Measurements from ENCODE around the gene AGFG1.

The AGFG1 gene

DNA sequence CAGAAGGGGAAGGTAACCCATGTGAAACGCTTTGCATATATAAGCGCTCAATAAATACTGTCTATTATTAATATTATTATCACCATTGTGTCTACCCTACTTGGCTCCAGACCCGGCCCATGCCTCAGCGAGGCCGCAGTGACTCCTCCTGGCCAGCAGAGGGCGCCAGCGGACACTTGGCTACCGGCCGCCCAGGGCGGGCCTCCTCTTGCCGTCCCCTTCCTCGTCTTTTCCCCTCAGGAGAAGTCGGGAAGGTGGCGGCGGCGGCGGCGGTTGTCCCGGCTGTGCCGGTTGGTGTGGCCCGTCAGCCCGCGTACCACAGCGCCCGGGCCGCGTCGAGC is at the start of gene AGFG1:
Gene AGFG1 (plus strand): TSS at position 233 of the 341 bp plus-strand sequence. CDS start 266 bp downstream, outside the sequence.
- DNase-seq = peak; percentile 46 to 75

- no peak for DNase-seq
Measured at GRCh38 chr2:227423656-227424499, 48.1 kb upstream of the AGFG1 start.

DNA sequence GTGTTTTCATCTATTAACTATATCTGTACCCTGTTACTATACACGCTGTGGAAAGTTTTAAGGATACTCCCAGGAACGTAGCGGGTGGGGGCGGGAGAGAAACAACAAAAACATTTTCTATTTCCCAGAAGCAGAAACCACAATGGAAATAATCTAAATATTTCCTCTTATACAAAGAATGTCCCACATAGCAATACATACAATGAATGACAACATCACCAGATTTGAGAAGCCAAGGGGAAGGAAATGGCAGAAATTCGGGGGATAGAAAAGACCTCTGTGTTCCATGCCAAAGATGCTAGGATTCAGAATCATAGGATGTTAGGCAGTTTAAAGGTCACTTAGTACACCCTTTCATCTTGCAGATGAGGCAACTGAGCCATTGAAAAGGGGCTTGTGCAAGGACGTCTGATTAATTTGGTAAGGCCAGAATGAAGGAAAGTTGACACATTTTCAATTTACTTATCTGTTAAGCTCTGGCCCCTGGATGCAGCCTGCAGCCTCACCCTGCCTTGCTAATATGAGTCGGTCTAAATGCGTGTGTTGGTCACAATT is 43.1 kb upstream of the AGFG1 start:
- DNase-seq = no peak

DNA sequence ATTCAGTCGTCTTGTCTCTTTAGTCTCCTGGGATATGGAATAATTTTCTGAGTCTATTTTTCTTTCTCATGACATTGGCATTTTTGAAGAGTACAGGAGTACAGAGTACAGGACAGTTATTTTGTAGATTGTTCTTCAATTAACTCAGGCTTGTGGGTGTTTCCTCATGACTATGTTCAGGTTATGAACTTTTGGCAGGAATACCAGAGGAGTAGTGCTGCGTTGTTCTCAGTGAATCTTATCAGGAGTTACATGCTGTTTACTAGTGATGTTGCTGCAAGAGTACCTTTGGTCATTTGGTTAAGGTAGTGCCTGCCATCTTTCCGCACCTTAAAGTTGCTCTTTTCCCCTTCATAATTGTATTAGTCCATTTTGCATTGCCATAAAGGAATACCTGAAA is 41.3 kb upstream of the AGFG1 start:
- no peak for DNase-seq

DNA sequence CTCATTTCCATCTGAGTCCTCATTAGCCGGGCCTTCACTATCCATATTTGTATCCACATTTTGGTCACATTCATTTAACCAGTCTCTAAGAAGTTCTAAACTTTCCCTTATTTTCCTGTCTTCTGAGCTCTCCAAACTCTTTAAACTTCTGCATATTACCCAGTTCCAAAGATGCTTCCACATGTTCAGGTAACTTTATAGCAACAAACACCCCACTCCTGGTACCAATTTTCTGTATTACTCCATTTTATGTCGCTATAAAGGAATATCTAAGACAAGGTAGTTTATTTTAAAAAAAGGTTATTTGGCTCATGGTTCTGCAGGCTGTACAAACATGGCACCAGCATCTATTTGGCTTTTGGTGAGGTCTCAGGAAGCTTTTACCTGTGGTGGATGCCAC is 38.8 kb upstream of the AGFG1 start:
- DNase-seq = no peak

DNA sequence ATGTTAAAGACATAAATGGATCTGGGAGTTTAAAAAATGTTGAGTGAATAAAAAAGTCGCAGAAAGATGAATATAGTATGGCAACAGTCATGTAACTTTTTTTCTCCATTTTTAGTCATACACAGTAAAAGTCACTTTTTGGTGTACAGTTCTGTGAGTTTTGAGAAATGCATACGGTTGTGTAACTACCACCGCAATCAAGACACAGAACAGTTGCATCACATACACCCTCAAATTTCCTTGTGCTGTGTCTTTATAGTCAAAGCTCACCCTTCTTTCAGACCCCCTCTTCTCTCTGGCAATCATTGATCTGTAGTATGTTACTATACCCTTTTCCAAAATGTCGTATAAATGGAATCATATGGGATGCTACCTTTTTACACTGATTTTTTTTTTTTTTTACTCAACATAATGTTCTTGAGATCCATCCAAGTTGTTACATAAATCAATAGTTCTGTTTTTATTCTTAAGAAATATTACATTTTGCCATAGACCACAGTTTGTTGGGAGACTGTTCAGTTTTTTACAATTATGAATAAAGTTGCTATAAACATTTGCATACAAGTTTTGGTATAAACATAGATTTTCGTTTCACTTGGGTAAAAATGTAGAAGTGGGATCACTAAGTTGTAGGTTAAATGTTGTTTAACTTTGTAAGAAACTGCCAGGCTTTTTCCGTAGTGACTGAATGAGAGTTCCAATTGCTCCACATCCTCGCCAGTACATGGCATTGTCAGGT is 35.4 kb upstream of the AGFG1 start:
- peak; percentile 69 to 74 for DNase-seq

DNA sequence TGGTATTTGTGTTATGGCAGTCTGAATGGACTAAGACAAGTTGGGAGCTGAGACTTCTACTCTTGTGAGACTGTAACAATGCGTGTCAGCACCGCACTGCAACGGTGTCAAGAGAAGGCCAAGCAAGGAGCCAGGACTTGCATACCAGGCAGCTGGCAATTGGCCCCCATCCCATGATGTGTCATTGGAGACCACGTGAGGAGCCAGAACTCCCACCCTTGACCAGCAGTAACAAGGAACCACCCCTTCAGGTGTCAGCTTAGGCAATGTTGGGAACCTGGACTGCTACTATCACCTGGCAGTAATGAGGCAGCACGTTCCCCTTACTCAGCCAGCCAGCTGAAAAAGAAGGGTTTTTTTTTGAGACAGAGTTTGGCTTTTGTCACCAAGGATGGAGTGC is 32.7 kb upstream of the AGFG1 start:
- no peak for DNase-seq

GRCh38 chr2:227442639-227443038 is 29.3 kb upstream of the AGFG1 start:
- DNase-seq = no peak

DNA sequence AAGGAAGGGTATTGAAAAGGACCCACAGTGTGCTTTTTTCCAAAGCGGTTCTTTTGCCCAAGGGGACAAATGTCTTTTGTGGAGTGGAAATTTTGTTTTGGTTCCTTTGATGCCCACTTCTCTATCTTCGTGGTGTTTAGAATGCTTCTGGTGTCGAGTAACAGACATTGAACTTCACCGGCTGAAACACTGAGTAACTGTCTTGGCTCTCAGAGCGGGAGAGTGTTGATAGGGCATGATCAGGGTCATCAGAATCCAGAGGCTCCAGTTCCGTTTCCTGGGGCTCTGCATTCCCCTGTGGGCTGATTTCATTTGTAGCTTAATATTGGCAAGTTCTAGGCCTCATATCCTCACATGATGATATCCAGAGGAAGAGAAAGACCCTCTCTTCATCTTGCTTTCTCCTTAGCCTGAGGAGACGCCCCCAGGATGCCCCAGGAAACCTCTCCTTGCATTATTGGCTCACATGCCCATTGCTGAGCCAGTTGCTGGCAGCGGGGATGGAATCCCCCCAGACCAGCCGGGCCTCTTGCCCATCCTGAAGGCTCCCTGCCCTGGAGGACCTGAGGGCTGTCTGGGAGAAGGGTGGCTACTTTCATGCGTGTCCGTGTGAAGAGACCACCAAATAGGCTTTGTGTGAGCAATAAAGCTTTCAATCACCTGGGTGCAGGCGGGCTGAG is 27.9 kb upstream of the AGFG1 start:
- no peak for DNase-seq

DNA sequence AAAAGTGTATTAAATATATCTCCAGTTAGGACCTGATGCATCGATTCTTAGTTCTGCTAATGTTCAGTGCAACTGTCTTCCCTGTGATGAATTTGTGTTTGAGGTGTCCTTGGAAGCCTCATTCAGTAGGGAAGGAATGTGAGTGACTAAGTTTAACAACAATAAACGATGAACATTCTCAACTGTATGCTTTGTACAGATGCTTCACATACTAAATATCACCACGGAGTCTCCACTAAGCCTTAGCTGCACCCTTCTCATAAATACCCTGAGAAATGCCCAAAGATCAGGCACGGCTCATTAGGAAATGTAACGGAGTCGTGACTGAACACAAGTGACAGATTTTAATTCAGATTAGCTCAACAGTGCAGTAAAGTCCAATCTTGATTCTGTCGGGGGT is 24.4 kb upstream of the AGFG1 start:
- DNase-seq = no peak

GRCh38 chr2:227450311-227450841 is 21.6 kb upstream of the AGFG1 start:
- peak; percentile 57 to 67 for DNase-seq

- peak; percentile 68 to 83 for DNase-seq
Measured at GRCh38 chr2:227450926-227451654, 20.9 kb upstream of the AGFG1 start.

DNA sequence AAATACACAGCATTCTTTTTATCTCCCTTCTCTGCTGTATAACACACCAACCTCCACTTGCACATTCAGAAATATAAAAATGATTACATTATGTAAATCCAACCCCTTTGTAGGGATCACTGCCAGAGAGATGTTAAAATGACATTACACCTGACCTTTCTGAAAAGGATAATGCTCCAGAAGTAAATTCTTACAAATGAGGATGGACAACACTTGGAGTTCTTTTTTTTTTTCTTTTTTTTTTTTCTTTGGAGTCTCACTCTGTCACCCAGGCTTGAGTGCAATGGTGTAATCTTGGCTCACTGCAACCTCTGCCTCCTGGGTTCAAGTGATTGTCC is 20.3 kb upstream of the AGFG1 start:
- DNase-seq = no peak

DNA sequence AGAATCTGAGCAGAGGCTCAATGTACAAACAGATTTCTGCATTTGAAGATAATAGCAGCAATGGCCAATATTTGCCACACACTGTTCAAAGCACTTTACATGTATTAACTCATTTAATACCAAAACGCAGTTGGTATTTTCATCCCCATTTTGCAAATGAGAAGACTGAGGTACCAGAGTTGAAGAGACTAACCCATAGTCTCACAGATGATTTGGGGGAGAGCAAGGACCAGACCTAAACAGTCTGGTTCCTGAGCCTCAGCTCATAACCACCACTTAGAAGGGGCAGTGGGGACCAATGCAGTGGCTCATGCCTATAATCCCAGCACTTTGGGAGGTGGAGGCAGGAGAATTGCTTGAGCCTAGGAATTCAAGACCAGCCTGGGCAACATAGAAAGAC is 18.1 kb upstream of the AGFG1 start:
- no peak for DNase-seq

DNA sequence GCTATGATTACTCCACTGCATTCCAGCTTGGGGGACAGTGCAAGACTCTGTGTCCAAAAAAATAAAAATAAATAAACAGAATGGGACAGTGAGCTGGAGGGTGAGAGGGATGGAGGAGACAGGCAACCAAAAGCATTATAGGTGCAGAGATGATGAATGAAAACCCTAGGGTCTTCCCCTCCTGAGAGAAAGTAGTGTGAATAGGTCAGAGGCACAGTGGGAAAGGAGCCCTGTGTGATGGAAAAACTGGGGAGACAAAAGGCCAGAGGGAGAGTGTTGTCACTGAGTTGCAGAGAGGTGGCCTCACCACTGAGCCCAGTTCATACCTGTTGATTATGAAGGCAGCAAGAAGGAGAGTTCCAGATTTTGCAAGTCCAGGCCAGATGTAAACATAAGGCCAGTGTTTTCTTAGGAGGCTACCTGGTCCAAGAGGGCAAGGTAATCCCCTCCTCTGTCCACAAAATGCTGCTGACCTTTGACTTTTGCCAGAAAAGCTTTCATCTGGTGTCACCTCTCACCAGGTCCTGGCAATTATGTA is 17.6 kb upstream of the AGFG1 start:
- DNase-seq = no peak

GRCh38 chr2:227455200-227455599 is 16.8 kb upstream of the AGFG1 start:
- peak; percentile 30 to 36 for DNase-seq

DNA sequence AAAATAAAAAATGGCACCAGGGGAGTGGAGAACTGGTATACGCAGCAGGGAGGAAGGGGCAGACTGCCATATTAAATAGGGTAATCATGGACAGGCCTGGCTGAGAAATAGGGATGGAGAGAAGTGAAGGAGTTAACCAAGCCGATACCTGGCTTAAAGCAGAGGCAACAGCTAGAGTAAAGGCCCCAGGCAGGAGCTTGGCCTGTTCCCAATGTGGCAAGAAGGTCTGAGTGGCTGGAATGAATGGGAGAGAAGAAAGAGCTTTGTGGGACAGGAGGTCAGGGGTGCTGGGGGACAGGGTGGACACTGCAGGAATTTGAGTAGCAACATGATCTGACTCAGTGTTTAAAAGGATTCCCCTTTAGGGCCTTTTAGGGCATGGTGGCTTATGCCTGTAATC is 15.9 kb upstream of the AGFG1 start:
- no peak for DNase-seq

DNA sequence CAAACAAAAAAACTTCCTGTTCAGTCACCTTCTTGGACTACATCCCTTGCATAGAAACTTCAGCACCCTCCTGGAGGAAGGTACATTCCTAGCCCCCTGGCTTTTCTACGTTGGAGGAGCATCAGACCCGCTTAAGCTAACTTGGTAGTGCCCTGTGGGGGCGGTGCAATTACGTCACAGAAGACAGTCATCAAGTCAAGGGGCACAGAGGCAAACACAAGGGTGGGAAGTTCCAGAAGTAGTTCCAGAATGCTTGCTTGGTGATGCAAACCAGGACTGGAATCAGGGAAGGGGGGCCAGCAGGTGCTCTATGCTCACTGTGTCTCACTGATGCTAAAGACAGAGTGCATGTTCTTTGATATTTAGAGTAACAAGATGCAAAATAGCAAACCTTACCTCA is 15.2 kb upstream of the AGFG1 start:
- no peak for DNase-seq

DNA sequence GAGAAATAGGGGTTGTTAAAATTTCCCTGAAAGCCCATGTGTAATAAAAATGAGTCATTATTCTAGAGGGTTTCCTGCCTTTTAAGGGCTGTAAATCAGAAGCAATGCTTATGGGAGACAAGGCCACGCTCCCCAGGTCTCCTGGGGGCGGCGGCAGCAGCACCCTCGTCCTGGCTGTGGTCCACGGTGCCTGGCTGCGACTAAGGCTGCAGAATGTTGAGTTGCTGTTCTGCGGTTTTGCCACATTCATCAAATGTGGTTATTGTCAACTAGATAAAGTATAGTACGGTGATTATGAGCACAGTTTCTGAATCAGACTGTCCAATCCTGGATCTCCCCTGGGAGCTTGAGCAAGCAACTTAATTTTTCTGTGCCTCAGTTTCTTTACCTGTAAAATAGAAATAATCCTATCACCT is 11.9 kb upstream of the AGFG1 start:
- peak in 1 of 2 experiments; percentile 11 for DNase-seq

GRCh38 chr2:227460833-227461232 is 11.1 kb upstream of the AGFG1 start:
- DNase-seq = no peak

DNA sequence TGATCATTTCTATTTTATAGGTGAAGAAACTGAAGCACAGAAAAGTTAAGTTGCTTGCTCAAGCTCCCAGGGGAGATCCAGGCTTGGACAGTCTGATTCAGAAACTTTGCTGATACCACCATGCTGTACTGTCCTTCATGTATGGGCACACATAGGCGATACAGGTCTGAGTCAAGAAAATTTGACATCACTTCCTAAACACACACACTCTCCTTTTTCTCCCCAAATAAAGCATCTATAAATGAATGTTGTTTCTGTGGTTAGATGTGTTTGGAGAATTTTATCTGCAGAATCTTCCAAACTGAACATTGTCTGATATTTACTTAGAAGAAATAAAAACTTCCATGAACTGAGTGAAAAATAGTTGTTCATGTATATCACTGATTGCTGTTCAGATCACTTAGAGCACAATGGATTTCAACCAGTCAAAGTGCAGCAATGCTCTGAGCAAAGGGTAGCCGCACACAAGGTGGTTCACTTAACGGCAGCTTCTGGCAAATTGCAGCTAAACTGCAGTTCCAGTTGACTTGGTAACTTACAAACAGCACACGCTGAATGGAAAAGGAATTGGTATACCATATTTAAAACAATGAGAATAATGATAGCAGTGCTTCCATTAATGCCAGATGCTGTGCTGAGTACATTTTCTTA is 10.0 kb upstream of the AGFG1 start:
- DNase-seq = no peak

DNA sequence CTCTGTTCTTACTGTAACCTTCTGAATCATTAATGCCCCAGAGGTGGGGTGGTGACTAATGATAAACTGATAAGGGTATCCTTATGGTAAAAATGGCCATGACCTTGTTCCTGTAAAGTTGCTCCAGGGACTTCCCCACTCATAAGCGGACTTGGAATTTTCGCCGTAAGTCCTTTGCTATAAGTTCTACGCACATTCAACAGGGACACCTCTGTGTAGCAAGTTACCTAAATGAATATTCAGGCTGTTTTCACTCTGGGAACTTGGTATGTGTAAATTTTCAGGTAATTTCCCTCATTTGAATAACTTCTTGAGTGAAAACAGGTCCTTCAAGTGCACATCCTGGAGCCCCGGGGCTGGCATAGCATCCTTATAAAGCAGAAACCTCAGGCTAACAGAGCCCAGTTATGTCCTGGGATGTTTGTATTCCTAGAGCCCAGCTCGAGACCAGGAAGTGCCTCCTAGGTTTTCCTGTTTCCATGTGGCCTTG is 9.4 kb upstream of the AGFG1 start:
- no peak for DNase-seq
